Hepatocyte (in vitro differentiated cells): ENCODE data around the gene SMC5.

ENCODE experiments used
- CTCF ChIP-seq: fragments of 200-600 bp; sonication (generic); IDR thresholded peaks from 2 replicates; pipeline ENCODE4 v1.5.1; 2016; ENCODE audit warnings: antibody characterized with exemption, mild to moderate bottlenecking; ENCODE audit not compliant: poor library complexity
- EZH2 ChIP-seq: fragments of 200-600 bp; sonication (generic); IDR thresholded peaks from 2 replicates; pipeline ENCODE4 v1.6.1; 2016; ENCODE audit warnings: antibody characterized with exemption, mild to moderate bottlenecking, borderline replicate concordance

- TF ChIP-seq CTCF, result no peak
- TF ChIP-seq EZH2, result no peak
Measured at GRCh38 chr9:70257991-70258691, 637 bp upstream of the SMC5 start.
